ENCODE results near the gene NCAM2. TPM values are rescaled to one million over a fixed set of nuclear protein-coding genes. Genes with fewer than 3 reads are reported as not detected.

NCAM2 gene
- total RNA-seq, 4 donors from 2014 or later: 0.46 to 2.9 (median 1.3) TPM

GRCh38 chr21:21232320-21232719, 234.1 kb downstream of the NCAM2 start:
- 8 to 11% methylated on average over 1 of the region's 1 CpG for WGBS, 2 donors
- intact Hi-C loops (cut with DNase I): no loop called here
- TF ChIP-seq CTCF (IDR thresholded peaks at IDR 0.05) (peak in 4 of 6 experiments; percentile 28 to 69 (median 52)), POLR2A (IDR thresholded peaks at IDR 0.05) (no peak)

GRCh38 chr21:21233051-21233450, 234.8 kb downstream of the NCAM2 start:
- Histone ChIP-seq H3K9me3 (no peaks in the 10 kb centered on the region), H3K36me3 (no peaks in the 10 kb centered on the region), H3K4me1 (no peaks in the 10 kb centered on the region), H3K27ac (no peak overlapping the region), H3K4me3 (replicated peaks in 1 of 3) (no peak overlapping the region), H3K27me3 (no peaks in the 10 kb centered on the region)
- no peak for DNase-seq
- intact Hi-C loops (cut with DNase I): no loop called here
- TF ChIP-seq POLR2A (IDR thresholded peaks at IDR 0.05) (no peak), CTCF (IDR thresholded peaks at IDR 0.05) (no peak)

More at GRCh38 chr21:21232320-21232719, 234.1 kb downstream of the NCAM2 start:
- Histone ChIP-seq H3K4me1 (no peaks in the 10 kb centered on the region), H3K9me3 (no peaks in the 10 kb centered on the region), H3K27me3 (no peaks in the 10 kb centered on the region), H3K27ac (no peak overlapping the region), H3K4me3 (replicated peaks in 1 of 3) (no peak overlapping the region), H3K36me3 (no peaks in the 10 kb centered on the region)
- DNase-seq: peak; percentile 3 to 11

- 69 to 78% methylated on average over 3 of the region's 3 CpGs for WGBS, 2 donors
Measured at GRCh38 chr21:21236996-21237395, 238.8 kb downstream of the NCAM2 start.

GRCh38 chr21:21238629-21239400, 240.6 kb downstream of the NCAM2 start:
- Histone ChIP-seq H3K36me3 (no peaks in the 10 kb centered on the region), H3K4me1 (no peaks in the 10 kb centered on the region), H3K27me3 (no peaks in the 10 kb centered on the region), H3K9me3 (no peaks in the 10 kb centered on the region), H3K4me3 (replicated peaks in 1 of 3) (no peak overlapping the region), H3K27ac (no peak overlapping the region)
- TF ChIP-seq POLR2A (IDR thresholded peaks at IDR 0.05) (no peak), CTCF (IDR thresholded peaks at IDR 0.05) (no peak)
- no peak for DNase-seq
- WGBS, 2 donors: 88 to 92% methylated on average over 10 of the region's 10 CpGs
- intact Hi-C loops (cut with DNase I): no loop called here

More at GRCh38 chr21:21236996-21237395, 238.8 kb downstream of the NCAM2 start:
- no peak overlapping the region for H3K4me3 ChIP-seq (replicated peaks in 1 of 3)
- no peaks in the 10 kb centered on the region for H3K9me3 ChIP-seq
- DNase-seq: no peak
- no peaks in the 10 kb centered on the region for H3K4me1 ChIP-seq
- TF ChIP-seq POLR2A (IDR thresholded peaks at IDR 0.05) (no peak), CTCF (IDR thresholded peaks at IDR 0.05) (no peak)
- H3K36me3 ChIP-seq: no peaks in the 10 kb centered on the region
- intact Hi-C loops (cut with DNase I): no loop called here
- H3K27ac ChIP-seq: no peak overlapping the region
- H3K27me3 ChIP-seq: no peaks in the 10 kb centered on the region

GRCh38 chr21:21241391-21241790, 243.2 kb downstream of the NCAM2 start:
- DNase-seq: no peak
- no peaks in the 10 kb centered on the region for H3K9me3 ChIP-seq
- H3K4me1 ChIP-seq: no peaks in the 10 kb centered on the region
- H3K27me3 ChIP-seq: no peaks in the 10 kb centered on the region
- H3K4me3 ChIP-seq (replicated peaks in 1 of 3): no peak overlapping the region
- H3K27ac ChIP-seq: no peak overlapping the region
- intact Hi-C loops (cut with DNase I): no loop called here
- H3K36me3 ChIP-seq: no peaks in the 10 kb centered on the region
- TF ChIP-seq POLR2A (IDR thresholded peaks at IDR 0.05) (no peak), CTCF (IDR thresholded peaks at IDR 0.05) (no peak)

All from thyroid gland (tissue), 4 donors.